GM23338 (cell line): ENCODE results near the gene PARP12.

Experiments
- CREB1 ChIP-seq: fragments of 250-450 bp; sonication (Bioruptor Pico); IDR thresholded peaks from 2 replicates; pipeline ENCODE4 v1.5.0; 2020; ENCODE audit warnings: low read depth, mild to moderate bottlenecking, moderate library complexity
- EZH2 ChIP-seq: fragments of 200-600 bp; sonication (generic); IDR thresholded peaks from one replicate; pipeline ENCODE4 v1.8.0; 2017; ENCODE audit warnings: antibody characterized with exemption, mild to moderate bottlenecking, low read depth; ENCODE audit not compliant: unreplicated experiment
- EZH2phosphoT487 ChIP-seq: fragments of 200-600 bp; sonication (generic); IDR thresholded peaks from one replicate; pipeline ENCODE4 v1.8.1; 2018; ENCODE audit warnings: antibody characterized with exemption; ENCODE audit not compliant: unreplicated experiment
- JUNB ChIP-seq: IDR thresholded peaks from one replicate; pipeline ENCODE4 v1.6.1; 2016; ENCODE audit warnings: antibody characterized with exemption; ENCODE audit not compliant: unreplicated experiment
- NANOG ChIP-seq: IDR thresholded peaks from 2 replicates; pipeline ENCODE4 v1.6.1; 2016; ENCODE audit warnings: antibody characterized with exemption, borderline replicate concordance
- POLR2AphosphoS5 ChIP-seq: IDR thresholded peaks from 2 replicates; pipeline ENCODE4 v1.6.1; 2016; ENCODE audit warnings: antibody characterized with exemption, low read depth
- ZNF114 ChIP-seq: fragments of 250-450 bp; sonication (Bioruptor Pico); IDR thresholded peaks from 2 replicates; pipeline ENCODE4 v1.5.0; 2020; ENCODE audit warnings: mild to moderate bottlenecking, moderate library complexity
- ZNF331 ChIP-seq: fragments of 250-450 bp; sonication (Bioruptor Pico); IDR thresholded peaks from 2 replicates; pipeline ENCODE4 v1.5.0; 2020; ENCODE audit warnings: low read depth, mild to moderate bottlenecking, moderate library complexity
- TF ChIP-seq, protein P1 (sequence below), 2 experiments: fragments of 200-600 bp in 1 of 2; sonication (generic) in 1 of 2; conservative IDR thresholded peaks; 2 replicates each; pipeline versions ENCODE4 v1.5.1 to v1.6.1; 2016 to 2017; ENCODE audit warnings: antibody characterized with exemption in 2 of 2, low read depth in 2 of 2, mild to moderate bottlenecking in 2 of 2, moderate library complexity in 1 of 2
- TF ChIP-seq, protein P2 (sequence below): IDR thresholded peaks from one replicate; pipeline ENCODE4 v1.6.1; 2018; ENCODE audit warnings: antibody characterized with exemption; ENCODE audit not compliant: unreplicated experiment
- TF ChIP-seq, protein P3 (sequence below): IDR thresholded peaks from 2 replicates; pipeline ENCODE4 v1.6.1; 2016; ENCODE audit warnings: antibody characterized with exemption
- TF ChIP-seq, protein P4 (sequence below): fragments of 250-450 bp; sonication (Bioruptor Pico); IDR thresholded peaks from 2 replicates; pipeline ENCODE4 v1.5.0; 2020; ENCODE audit warnings: mild to moderate bottlenecking, moderate library complexity

DNA sequence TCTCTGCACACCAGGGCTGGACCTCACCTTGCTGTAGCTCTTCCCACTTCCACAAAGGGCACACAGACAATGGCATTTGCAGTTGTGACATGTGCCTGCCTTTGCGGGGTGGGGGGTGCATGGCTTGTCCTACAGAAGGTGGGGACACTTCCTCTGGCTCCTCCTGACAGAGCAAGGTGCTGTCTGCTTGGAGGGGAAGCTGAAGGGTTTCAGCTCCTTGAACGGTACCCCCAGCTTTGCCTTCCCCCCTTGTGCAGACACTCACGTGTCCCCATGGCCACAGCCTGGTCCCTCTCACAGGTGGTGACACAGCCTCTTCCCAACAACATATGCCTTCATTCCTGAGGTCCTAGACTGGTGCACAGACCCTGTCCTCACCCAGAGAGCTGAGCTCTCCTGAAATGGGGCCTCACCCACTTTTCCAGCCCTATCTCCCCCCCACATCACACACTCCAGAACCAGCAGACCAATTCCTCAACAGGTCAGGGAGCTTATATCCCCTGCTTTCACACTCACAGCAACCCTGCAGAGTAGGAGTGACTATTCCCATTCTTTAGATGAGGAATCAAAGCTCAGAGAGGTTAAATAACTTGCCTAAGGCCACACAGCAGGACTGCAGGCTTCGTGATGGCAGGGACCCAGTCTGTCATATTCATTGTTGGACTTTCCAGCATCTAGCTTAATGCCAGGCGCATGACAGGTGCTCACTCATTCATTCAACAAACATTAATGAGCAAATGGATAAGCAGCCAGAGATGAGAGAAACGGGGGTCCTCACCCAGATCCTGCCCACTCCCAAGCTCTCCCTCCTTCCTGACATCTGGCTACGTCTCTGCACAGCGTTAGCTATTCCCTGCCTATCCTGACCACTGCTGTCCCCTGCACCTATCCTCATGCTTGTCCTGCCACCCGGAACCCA, 44.4 kb downstream of the PARP12 start:
- TF ChIP-seq, protein P1, sequence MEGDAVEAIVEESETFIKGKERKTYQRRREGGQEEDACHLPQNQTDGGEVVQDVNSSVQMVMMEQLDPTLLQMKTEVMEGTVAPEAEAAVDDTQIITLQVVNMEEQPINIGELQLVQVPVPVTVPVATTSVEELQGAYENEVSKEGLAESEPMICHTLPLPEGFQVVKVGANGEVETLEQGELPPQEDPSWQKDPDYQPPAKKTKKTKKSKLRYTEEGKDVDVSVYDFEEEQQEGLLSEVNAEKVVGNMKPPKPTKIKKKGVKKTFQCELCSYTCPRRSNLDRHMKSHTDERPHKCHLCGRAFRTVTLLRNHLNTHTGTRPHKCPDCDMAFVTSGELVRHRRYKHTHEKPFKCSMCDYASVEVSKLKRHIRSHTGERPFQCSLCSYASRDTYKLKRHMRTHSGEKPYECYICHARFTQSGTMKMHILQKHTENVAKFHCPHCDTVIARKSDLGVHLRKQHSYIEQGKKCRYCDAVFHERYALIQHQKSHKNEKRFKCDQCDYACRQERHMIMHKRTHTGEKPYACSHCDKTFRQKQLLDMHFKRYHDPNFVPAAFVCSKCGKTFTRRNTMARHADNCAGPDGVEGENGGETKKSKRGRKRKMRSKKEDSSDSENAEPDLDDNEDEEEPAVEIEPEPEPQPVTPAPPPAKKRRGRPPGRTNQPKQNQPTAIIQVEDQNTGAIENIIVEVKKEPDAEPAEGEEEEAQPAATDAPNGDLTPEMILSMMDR (conservative IDR thresholded peaks at IDR 0.05; ENCODE audit: low read depth in 2 of 2): no peak
- no peak for TF ChIP-seq POLR2AphosphoS5
- no peak for TF ChIP-seq EZH2phosphoT487
- TF ChIP-seq, protein P2, sequence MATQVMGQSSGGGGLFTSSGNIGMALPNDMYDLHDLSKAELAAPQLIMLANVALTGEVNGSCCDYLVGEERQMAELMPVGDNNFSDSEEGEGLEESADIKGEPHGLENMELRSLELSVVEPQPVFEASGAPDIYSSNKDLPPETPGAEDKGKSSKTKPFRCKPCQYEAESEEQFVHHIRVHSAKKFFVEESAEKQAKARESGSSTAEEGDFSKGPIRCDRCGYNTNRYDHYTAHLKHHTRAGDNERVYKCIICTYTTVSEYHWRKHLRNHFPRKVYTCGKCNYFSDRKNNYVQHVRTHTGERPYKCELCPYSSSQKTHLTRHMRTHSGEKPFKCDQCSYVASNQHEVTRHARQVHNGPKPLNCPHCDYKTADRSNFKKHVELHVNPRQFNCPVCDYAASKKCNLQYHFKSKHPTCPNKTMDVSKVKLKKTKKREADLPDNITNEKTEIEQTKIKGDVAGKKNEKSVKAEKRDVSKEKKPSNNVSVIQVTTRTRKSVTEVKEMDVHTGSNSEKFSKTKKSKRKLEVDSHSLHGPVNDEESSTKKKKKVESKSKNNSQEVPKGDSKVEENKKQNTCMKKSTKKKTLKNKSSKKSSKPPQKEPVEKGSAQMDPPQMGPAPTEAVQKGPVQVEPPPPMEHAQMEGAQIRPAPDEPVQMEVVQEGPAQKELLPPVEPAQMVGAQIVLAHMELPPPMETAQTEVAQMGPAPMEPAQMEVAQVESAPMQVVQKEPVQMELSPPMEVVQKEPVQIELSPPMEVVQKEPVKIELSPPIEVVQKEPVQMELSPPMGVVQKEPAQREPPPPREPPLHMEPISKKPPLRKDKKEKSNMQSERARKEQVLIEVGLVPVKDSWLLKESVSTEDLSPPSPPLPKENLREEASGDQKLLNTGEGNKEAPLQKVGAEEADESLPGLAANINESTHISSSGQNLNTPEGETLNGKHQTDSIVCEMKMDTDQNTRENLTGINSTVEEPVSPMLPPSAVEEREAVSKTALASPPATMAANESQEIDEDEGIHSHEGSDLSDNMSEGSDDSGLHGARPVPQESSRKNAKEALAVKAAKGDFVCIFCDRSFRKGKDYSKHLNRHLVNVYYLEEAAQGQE: no peak
- TF ChIP-seq, protein P3, sequence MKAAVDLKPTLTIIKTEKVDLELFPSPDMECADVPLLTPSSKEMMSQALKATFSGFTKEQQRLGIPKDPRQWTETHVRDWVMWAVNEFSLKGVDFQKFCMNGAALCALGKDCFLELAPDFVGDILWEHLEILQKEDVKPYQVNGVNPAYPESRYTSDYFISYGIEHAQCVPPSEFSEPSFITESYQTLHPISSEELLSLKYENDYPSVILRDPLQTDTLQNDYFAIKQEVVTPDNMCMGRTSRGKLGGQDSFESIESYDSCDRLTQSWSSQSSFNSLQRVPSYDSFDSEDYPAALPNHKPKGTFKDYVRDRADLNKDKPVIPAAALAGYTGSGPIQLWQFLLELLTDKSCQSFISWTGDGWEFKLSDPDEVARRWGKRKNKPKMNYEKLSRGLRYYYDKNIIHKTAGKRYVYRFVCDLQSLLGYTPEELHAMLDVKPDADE: no peak
- no peak for TF ChIP-seq EZH2
- no peak for TF ChIP-seq CREB1
- no peak for TF ChIP-seq JUNB
- TF ChIP-seq, protein P4, sequence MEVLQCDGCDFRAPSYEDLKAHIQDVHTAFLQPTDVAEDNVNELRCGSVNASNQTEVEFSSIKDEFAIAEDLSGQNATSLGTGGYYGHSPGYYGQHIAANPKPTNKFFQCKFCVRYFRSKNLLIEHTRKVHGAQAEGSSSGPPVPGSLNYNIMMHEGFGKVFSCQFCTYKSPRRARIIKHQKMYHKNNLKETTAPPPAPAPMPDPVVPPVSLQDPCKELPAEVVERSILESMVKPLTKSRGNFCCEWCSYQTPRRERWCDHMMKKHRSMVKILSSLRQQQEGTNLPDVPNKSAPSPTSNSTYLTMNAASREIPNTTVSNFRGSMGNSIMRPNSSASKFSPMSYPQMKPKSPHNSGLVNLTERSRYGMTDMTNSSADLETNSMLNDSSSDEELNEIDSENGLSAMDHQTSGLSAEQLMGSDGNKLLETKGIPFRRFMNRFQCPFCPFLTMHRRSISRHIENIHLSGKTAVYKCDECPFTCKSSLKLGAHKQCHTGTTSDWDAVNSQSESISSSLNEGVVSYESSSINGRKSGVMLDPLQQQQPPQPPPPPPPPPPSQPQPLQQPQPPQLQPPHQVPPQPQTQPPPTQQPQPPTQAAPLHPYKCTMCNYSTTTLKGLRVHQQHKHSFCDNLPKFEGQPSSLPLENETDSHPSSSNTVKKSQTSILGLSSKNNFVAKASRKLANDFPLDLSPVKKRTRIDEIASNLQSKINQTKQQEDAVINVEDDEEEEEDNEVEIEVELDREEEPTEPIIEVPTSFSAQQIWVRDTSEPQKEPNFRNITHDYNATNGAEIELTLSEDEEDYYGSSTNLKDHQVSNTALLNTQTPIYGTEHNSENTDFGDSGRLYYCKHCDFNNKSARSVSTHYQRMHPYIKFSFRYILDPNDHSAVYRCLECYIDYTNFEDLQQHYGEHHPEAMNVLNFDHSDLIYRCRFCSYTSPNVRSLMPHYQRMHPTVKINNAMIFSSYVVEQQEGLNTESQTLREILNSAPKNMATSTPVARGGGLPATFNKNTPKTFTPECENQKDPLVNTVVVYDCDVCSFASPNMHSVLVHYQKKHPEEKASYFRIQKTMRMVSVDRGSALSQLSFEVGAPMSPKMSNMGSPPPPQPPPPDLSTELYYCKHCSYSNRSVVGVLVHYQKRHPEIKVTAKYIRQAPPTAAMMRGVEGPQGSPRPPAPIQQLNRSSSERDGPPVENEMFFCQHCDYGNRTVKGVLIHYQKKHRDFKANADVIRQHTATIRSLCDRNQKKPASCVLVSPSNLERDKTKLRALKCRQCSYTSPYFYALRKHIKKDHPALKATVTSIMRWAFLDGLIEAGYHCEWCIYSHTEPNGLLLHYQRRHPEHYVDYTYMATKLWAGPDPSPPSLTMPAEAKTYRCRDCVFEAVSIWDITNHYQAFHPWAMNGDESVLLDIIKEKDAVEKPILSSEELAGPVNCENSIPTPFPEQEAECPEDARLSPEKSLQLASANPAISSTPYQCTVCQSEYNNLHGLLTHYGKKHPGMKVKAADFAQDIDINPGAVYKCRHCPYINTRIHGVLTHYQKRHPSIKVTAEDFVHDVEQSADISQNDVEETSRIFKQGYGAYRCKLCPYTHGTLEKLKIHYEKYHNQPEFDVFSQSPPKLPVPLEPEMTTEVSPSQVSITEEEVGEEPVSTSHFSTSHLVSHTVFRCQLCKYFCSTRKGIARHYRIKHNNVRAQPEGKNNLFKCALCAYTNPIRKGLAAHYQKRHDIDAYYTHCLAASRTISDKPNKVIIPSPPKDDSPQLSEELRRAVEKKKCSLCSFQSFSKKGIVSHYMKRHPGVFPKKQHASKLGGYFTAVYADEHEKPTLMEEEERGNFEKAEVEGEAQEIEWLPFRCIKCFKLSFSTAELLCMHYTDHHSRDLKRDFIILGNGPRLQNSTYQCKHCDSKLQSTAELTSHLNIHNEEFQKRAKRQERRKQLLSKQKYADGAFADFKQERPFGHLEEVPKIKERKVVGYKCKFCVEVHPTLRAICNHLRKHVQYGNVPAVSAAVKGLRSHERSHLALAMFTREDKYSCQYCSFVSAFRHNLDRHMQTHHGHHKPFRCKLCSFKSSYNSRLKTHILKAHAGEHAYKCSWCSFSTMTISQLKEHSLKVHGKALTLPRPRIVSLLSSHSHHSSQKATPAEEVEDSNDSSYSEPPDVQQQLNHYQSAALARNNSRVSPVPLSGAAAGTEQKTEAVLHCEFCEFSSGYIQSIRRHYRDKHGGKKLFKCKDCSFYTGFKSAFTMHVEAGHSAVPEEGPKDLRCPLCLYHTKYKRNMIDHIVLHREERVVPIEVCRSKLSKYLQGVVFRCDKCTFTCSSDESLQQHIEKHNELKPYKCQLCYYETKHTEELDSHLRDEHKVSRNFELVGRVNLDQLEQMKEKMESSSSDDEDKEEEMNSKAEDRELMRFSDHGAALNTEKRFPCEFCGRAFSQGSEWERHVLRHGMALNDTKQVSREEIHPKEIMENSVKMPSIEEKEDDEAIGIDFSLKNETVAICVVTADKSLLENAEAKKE (CRISPR knock-in tag): no peak
- no peak for TF ChIP-seq NANOG
- no peak for TF ChIP-seq ZNF114 (CRISPR knock-in tag)
- TF ChIP-seq ZNF331 (CRISPR knock-in tag): no peak
